DND-41 (cell line): Measurements from ENCODE around the gene NPAS1.

ENCODE experiments used
- ATAC-seq: fragments of 200-7000 bp; cut with Tn5 transposase; 3 replicates; pipeline ENCODE4 v1.9.1; 2021; ENCODE audit warnings: low read depth; ENCODE audit not compliant: insufficient read depth
- DNase-seq: peaks from one replicate; pipeline ENCODE4 v3.0.0-alpha.2; 2020
- H2AFZ ChIP-seq: 2 replicates; pipeline ENCODE4 v1.6.0; 2012; ENCODE audit warnings: low read depth, low read length
- H3K27ac ChIP-seq: 2 replicates; pipeline ENCODE4 v1.5.1; 2012; ENCODE audit warnings: low read length, inconsistent platforms
- H3K27me3 ChIP-seq: fragments of 200-600 bp; sonication (generic); 2 replicates; pipeline ENCODE4 v1.6.0; 2012; ENCODE audit warnings: low read length, mild to moderate bottlenecking, inconsistent platforms; ENCODE audit not compliant: insufficient read depth, poor library complexity
- H3K36me3 ChIP-seq: 2 replicates; pipeline ENCODE4 v1.5.1; 2012; ENCODE audit warnings: low read length, inconsistent platforms; ENCODE audit not compliant: insufficient read depth
- H3K4me1 ChIP-seq: 2 replicates; pipeline ENCODE4 v1.5.1; 2012; ENCODE audit warnings: mild to moderate bottlenecking, low read length; ENCODE audit not compliant: insufficient read depth
- H3K4me2 ChIP-seq: 2 replicates; pipeline ENCODE4 v1.6.0; 2012; ENCODE audit warnings: mild to moderate bottlenecking, moderate library complexity, low read length, inconsistent platforms; ENCODE audit not compliant: insufficient read depth
- H3K4me3 ChIP-seq, 2 experiments: fragments of 200-600 bp in 1 of 2; shearing (Covaris generic) in 1 of 2; 2 replicates each; pipeline ENCODE4 v1.5.1; 2012 to 2016; ENCODE audit warnings: inconsistent platforms in 2 of 2, low read length in 2 of 2, mild to moderate bottlenecking in 2 of 2, low read depth in 1 of 2, moderate library complexity in 1 of 2
- H3K79me2 ChIP-seq: 2 replicates; pipeline ENCODE4 v1.6.0; 2012; ENCODE audit warnings: low read length, inconsistent platforms; ENCODE audit not compliant: insufficient read depth
- H3K9ac ChIP-seq: 2 replicates; pipeline ENCODE4 v1.6.0; 2012; ENCODE audit warnings: low read depth, mild to moderate bottlenecking, inconsistent platforms, low read length, moderate library complexity
- H3K9me3 ChIP-seq: 2 replicates; pipeline ENCODE4 v1.5.1; 2012; ENCODE audit warnings: low read length, moderate library complexity, mild to moderate bottlenecking, inconsistent platforms; ENCODE audit not compliant: insufficient read depth, severe bottlenecking
- H4K20me1 ChIP-seq: 2 replicates; pipeline ENCODE4 v1.6.0; 2012; ENCODE audit warnings: low read length; ENCODE audit not compliant: insufficient read depth
- EZH2 ChIP-seq: IDR thresholded peaks from 3 replicates; pipeline ENCODE4 v1.6.1; 2012; ENCODE audit warnings: borderline replicate concordance, low read depth, mild to moderate bottlenecking, moderate library complexity, low read length, inconsistent platforms; ENCODE audit not compliant: severe bottlenecking
- TF ChIP-seq, protein P1 (sequence below): IDR thresholded peaks from 2 replicates; pipeline ENCODE4 v1.5.1; 2012; ENCODE audit warnings: borderline replicate concordance, low read length, moderate library complexity, mild to moderate bottlenecking; ENCODE audit not compliant: poor library complexity, severe bottlenecking; ENCODE audit errors: extremely low read depth

Gene NPAS1

DNA sequence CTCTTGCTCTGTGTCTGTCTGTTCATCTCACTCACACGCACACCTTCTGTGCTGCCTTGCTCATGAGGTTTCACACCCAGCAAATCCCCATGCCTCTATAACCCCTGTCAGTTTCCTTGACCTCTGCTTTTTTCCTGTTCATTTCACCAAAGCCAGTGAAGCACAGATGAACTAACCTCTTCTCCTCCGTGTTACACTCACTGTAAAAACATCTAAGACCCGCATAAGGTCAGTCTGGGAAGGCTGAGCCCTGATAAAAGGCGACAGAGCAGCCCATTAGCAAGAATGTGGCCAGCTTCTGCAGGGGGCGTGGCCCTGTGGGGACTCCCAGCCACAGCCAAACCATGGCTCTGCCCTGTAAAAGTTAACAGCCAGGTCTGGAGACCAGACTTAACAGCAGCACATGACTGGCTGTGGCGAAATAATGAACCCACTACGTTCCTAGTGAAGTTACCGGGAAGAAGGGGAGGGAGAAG, 42.8 kb upstream of the NPAS1 start:
- Histone ChIP-seq H3K27me3 (no peaks in the 10 kb centered on the region), H3K4me2 (no peak overlapping the region), H4K20me1 (peaks cover 23% of the 10 kb centered on the region), H2AFZ (no peak overlapping the region), H3K9ac (no peak overlapping the region), H3K27ac (no peak overlapping the region), H3K36me3 (peaks cover 14% of the 10 kb centered on the region), H3K4me3 (no peak overlapping the region), H3K9me3 (no peaks in the 10 kb centered on the region), H3K79me2 (peaks cover 36% of the 10 kb centered on the region), H3K4me1 (no peaks in the 10 kb centered on the region)
- DNase-seq (no peak), ATAC-seq (no peak)
- TF ChIP-seq, protein P1, sequence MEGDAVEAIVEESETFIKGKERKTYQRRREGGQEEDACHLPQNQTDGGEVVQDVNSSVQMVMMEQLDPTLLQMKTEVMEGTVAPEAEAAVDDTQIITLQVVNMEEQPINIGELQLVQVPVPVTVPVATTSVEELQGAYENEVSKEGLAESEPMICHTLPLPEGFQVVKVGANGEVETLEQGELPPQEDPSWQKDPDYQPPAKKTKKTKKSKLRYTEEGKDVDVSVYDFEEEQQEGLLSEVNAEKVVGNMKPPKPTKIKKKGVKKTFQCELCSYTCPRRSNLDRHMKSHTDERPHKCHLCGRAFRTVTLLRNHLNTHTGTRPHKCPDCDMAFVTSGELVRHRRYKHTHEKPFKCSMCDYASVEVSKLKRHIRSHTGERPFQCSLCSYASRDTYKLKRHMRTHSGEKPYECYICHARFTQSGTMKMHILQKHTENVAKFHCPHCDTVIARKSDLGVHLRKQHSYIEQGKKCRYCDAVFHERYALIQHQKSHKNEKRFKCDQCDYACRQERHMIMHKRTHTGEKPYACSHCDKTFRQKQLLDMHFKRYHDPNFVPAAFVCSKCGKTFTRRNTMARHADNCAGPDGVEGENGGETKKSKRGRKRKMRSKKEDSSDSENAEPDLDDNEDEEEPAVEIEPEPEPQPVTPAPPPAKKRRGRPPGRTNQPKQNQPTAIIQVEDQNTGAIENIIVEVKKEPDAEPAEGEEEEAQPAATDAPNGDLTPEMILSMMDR: no peak
- no peak for TF ChIP-seq EZH2

DNA sequence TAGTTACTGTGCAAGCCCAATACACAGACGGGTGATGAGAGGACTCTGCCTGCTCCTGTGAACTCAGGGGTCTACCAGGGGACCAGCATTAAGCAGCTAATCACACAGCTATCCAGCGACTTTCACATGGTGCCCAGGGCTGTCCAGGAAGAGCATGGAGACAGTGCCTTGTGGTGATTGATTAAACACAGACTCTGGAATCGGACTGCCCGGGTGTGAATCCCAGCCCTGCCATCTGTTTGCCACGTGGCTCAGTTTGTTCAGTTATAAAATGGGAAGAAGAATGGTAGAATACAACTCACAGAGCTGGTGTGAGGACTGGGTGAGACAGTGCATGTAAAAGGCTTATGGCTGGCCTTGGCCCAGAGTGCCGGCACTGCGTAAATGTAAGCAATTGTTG, 42.1 kb upstream of the NPAS1 start:
- Histone ChIP-seq H3K9me3 (no peaks in the 10 kb centered on the region), H3K36me3 (peaks cover 11% of the 10 kb centered on the region; the same call in 1 of the 2 replicates), H3K27me3 (no peaks in the 10 kb centered on the region), H3K9ac (no peak overlapping the region), H3K4me1 (no peaks in the 10 kb centered on the region), H3K79me2 (peaks cover 33% of the 10 kb centered on the region), H2AFZ (no peak overlapping the region), H3K4me3 (no peak overlapping the region), H4K20me1 (peaks cover 23% of the 10 kb centered on the region), H3K27ac (no peak overlapping the region), H3K4me2 (no peak overlapping the region)
- TF ChIP-seq, protein P1: no peak
- TF ChIP-seq EZH2: no peak
- no peak for ATAC-seq
- no peak for DNase-seq

- Histone ChIP-seq H3K9ac (no peak overlapping the region), H3K79me2 (peaks cover 33% of the 10 kb centered on the region), H4K20me1 (peaks cover 23% of the 10 kb centered on the region), H3K27ac (no peak overlapping the region), H3K4me2 (no peak overlapping the region), H3K36me3 (peaks cover 11% of the 10 kb centered on the region; the same call in 1 of the 2 replicates), H2AFZ (no peak overlapping the region), H3K9me3 (no peaks in the 10 kb centered on the region), H3K27me3 (no peaks in the 10 kb centered on the region), H3K4me3 (no peak overlapping the region), H3K4me1 (no peaks in the 10 kb centered on the region)
- no peak for TF ChIP-seq EZH2
- TF ChIP-seq, protein P1: no peak
- ATAC-seq (0 out of 3 replicates have a peak, but pooled peaks have one; percentile 5), DNase-seq (no peak)
Observed at GRCh38 chr19:46978171-46978869, 41.3 kb upstream of the NPAS1 start.
